ENCODE results near the gene NUDT8.
"Not testable (repeated sequence)": the region's sequence is repeated elsewhere in the genome, so short reads cannot be mapped to it uniquely, and the experiment has no call there.

NUDT8 gene

DNA sequence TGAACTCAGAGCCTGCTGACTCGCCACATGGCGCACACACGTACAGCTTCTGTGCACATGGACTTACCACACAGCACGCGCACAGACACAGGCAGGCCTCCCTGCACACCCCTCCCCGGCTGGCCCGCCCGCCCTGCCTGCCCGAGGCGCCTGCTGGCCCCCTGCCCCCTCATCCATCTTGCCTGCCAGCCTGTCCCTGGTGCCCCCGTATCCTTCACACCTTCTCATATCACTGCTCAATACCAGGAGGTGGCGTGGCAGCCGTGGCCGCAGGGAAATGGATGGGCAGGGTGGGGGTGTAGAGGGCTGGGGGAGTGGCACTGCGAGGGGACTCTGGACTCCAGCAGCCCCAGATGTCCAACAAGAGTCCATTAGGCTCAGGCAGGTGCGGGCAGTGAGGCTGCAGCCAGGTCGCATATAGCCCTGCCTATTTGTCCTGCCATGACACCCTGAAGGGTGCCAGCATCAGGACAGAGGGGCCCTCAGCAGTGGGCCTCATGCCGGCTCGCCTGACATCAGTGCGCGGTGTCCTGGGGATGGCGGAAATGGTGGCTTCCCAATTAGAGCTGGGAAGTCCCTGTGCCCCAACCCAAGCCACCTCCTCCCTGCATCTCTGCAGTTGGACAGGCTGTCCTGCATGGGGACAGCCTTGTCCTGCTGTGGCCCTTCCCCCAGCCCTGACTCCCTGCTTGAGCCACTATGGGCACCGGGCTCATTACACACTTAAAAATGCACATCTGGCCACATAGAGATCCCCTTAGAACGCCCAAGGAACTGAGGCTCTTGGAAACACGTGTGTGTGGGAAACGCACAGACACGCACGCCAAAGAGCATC, 11.8 kb upstream of the NUDT8 start:
- peak; percentile 60 for DNase-seq (ENCODE audit: low spot score)

DNA sequence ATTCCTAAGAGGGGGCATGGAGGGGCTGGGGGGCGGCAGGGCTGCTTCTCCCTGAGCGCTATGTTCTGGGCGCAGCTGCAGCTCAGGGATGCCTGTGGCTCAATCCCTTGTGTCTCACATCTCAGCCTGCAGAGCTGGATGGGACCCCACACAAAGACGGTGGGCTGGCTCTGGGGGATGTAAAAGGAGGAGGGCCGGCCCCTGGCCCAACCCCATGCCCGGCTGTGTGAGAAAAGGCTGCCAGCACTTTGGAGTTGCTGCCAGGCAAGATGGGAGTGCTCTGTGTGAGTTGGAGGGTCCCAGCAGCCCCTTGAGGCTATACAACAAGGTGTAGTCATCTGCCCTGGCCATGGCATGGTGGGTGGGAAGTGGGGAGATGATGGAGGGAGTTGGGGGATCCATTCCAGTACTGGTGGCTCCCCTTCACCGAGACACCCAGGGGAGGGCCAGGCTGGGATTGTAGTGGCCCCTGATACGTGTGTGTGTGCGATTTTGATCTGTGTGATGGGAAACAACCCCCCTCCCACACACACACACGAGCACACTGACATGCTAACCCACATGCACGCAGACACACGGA, 11.1 kb upstream of the NUDT8 start:
- peak; percentile 53 for DNase-seq (ENCODE audit: low spot score)

DNA sequence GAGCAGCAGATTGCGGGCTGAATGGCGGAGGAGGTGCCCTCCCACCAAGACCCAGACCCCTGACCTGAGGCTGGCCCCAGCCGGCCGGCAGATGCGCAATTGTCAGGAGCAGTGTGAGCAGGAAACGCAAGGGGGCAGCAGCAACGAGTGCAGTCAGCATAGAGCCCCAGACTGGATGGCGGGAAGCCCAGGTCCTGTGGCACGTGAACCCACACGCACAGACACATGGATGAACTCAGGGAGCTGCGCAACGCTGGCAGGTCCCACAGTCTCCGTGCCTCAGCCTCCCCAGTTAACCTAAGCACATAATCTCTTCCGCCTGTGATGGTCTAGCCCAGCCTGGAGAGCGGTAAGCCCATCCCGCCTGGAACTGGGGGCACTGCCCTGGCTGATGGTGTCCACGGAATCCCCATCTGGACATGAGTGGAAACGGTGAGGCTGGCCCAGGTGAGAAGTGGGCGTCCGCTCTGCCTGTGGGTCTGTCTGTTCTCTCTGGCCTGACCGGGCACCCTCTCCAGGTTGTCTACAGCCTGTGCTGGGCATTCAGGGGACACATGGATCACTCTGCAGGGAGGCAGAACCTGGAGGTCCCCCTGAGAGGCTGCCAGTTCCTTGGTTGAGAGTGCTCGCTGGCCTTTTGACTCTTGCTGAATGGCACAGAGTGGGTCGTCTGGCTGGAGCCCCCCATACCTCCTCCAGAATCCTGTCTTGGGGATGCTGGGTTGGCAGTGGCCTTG, 10.5 kb upstream of the NUDT8 start:
- DNase-seq (ENCODE audit: low spot score): peak; percentile 76

DNA sequence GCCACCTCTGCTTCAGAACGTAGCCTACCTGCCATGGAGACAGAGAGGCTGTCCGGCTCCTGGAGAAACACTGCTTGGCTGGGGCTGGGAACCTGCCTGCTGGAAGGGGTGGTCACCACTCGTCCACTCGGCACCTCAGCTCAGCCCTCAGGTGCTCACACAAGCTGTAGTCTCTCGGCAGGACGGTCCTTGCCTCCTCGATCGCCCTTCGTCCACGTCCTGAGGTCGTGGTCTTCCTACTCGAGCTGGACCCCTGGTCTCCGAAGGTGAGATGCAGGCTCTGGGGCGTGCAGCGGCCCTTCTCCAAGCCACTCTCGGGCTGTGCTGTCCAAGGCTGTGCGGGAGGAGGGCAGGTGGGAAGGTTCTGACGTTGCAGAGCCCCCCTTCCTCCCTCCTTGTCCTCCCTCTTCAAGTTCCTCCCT, 9.7 kb upstream of the NUDT8 start, which contains the start of gene TBX10:
Gene TBX10 (minus strand): TSS at position 326 of the 422 bp plus-strand sequence. CDS start 291 bp downstream, at position 35.
- DNase-seq (ENCODE audit: low spot score): peak; percentile 40

DNA sequence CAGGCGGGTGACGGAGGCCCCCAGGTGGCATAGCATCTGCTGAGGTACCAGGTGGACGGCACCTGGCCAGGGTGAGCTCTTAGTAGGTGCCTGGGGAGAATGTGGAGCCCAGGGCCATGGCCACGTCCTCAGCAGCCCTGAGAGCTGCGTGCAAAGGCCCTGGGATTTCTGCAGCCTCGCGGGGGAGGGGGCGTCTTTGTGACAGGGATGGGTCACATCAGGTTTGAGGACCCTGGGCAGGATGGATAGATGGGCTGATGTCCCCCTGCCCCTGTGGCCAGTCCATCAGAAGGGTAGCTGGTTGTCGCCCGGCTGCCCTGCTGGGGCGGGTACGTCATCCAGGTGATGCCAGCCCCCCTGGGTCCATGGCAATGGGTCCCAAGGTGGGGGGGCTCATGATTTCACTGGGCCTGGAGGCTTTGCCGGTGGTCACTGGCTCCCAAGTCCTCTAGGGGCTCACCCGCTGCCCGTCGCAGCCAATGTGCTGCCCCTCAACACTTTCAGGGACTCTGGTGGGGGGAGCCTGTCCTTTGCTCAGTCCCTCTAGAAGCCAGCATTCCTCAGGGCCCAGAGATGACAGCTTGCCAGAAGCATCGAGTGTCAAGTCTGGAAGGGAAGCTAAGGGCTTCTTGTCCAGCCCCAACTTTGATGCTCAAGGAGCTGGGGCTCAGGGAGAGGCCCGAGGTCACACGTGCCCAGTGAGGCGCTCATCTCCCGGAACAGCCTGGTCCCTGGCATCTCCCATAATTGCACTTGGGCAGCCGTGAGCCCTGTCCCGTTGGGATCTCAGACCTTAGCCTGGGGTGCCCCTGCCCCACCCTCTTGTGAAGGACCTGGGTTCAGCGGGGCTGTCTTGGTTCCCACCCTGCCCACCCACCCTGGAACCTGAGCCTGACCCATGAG, 9.0 kb upstream of the NUDT8 start:
- DNase-seq (ENCODE audit: low spot score): peak; percentile 51

DNA sequence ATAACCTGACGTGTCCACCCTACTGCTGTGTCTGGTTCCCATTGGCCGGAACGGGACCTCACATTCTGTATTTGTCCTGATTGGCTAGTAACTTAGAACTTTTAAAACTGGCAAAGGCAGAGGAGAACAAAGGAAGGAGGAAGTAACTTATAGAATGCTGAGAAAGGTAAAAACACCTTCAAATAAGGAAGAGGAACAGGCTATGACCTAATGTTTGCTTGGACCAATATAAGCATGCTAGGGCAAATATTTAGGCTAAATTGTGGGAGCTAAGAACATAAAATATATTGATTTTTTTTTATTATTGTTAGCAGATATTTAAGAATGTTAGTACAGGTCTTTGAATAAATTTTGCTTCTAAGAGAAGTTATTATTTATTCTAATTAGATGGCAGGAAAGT, 7.7 kb upstream of the NUDT8 start:
- not testable (repeated sequence) for DNase-seq (ENCODE audit: low spot score)

DNA sequence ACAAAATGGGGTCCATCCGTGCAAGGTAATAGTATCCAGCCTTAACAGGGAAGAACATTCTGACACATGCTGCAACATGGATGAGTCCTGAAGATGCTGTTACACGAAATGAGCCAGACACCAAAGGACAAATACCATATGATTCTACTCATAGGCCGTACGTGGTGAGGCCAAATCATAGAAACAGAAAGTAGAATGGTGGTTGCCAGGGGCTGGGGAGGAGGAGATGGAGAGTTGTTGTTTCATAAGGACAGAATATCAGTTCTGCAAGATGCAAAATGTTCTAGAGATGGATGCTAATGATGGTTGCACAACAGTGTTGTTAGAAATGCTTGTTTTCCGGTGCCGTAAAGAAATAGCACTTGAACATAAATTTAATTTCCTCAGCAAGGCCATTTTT, 7.2 kb upstream of the NUDT8 start:
- no peak for DNase-seq (ENCODE audit: low spot score)

DNA sequence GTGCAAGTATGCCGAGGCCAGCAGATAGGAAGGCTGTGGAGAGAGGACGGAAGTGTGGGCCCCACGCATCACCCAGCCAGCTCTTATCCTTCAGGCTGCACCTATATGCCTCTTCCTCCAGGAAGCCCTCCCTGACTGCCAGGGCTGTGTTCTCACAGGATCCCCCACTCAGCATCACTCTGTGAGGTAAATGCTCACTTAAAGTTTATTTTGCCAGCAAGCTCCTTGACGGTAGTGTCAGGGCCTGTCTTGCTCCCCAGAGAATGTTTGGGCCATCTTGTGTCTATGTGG, 5.4 kb upstream of the NUDT8 start:
- no peak for DNase-seq (ENCODE audit: low spot score)

DNA sequence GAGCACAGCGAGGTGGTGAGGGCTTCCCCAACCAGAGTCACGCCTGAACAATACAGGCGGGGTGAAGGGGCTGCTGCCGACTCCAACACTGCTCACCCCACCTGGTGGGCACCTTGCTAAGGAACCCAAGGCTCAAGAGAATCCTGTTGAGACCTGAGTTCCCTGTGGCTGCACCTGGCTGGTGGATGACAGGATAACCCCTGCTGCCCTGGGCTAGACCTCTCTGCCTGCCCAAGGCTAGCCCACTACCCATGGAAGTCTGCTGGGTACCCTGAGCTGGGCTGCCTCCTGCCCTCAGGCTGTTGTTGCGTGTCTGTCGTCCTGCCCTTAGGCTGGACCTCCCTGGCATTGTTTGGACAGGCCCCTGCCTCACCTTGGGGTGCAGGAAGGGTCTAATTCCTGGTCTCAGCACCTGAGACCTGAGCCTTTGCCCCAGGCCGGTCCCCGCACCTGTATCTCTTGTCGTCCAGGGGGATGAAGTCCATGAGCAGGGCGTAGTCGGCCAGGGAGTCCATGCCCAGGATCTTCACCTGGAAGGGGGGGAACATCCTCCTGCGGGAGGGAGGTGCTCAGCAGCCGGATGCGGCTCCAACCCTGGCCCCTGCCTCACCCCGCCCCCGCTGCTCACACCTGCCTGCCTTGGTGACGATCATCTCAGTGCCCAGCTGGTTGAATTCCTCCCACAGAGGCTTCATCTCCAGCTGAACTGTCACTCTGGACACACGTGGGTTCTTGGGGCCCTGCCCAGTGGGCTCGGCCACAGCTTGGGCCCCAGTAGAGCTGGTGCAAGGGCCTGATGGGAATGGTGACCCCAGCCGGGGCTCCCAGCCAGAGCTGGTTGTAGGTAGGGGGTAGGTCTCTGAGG, 4.9 kb upstream of the NUDT8 start:
- peak; percentile 55 for DNase-seq (ENCODE audit: low spot score)

DNA sequence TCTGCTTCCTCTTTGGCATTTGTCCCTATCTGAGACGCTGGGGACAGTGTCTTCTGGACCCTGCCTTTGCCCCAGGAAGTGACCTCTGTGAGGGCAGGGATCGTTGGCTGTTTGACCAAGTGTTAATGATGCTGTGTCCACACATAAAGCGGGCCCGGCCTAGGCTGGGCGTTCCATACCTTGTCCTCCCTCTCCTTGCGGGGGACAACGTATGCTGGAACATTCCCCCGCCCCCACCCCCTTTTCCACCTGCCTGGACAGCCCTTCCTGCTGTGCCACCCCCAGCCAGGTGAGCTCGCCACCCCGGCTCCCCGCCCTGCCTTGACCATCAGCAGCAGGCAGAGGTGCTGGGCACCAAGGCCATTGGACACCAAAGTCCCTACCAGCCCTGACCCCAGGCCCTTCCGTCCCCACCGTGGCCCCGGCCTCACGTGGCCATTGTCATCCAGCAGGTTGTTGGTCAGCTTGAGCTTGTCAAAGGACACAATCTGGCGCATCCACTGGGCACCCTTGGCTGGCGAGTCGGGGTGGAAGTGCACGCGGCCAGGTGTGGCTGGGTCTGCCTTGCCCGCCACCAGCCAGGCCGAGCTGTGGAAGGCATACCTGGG, 4.1 kb upstream of the NUDT8 start:
- DNase-seq (ENCODE audit: low spot score): peak; percentile 63

DNA sequence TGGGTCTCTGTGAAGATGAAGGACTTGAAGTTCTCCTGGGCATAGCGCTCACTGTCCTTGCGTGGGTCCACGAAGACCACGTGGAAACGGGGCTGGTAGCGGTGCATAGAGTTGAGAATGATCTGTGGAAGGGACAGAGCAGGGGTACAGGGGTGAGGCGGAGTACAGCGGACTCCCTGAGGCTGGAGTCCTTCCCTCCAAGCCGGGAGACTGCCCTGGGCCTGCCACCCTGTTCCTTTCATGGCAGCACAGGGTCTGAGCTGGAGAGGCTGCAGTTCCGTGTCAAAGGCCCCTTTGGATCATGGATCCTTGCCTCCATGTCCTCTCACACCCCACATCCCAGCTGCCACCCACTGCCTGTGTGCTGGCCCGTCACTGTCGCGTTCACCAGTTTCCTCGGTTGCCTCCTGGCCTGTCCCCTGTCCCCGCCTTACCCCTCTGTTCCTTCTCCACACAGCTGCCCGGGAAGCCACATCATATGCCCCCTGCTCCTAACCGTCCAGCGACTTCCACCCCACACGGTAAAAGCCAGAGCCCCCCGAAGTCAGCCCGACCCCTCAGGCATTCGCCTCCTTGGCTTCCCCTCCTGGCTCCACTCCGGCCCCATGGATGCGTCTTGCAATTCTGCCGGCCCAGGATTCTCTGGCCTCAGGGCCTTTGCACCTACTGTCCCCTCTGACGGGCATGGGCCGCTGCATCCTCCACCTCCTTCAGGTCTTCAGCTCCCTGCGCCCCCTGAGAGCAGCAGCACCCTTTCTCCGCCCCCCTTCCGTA, 3.4 kb upstream of the NUDT8 start:
- DNase-seq (ENCODE audit: low spot score): peak; percentile 45

DNA sequence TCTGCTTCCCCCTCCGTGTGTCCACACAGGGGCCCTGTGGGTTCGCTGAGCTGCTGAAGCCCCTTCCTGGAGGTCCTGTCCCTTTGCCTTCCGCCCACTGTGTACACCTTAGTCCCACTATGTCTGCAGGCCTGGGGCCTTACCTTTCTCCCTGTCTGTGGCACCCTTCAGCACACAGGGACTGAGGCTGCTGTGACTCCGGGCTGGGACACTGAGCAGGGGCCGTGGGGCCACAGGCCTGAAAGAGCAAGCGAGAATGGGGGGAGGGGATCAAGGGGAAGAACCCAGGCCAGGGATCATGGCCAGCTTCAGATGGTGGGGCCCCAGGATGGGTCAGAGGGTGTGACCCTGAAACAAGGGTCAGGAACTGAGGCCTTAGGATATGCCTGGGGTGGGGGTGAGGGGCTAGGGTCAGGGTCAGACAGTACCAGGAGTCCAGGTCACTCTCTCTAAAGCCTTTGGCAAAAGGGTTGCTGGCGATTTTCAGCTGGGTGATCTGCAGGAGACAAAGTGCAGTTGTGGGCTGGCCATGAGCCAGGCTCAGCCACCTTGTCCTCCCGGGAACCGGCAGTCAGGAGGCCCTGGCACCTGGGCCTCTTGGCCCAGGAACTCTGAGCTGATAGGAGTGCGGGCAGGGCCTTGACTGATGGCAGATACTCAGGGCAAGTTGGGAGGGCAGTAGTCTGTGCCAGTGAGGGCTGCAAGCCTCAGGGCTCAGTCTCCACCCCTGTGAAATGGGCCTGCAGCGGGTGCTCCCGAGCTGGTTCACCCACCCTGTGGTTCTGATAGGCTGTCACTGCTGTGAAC, 2.6 kb upstream of the NUDT8 start:
- DNase-seq (ENCODE audit: low spot score): no peak

DNA sequence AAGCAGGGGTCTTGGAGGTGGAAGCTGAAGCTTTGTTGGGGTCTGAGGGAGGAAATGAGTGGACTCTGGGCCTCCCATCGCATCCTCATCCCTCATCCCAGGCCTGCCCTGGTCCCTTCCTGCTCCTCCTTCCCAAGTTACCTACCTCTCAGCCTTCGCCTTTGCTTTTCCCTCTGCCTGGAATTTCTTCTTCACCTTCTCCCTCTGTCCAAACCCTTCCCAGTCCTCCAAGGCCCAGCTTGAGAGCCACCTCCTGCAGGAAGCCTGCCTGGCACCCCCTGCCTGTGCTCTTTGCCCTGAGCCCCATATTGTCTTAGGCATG, 2.1 kb upstream of the NUDT8 start:
- peak; percentile 46 for DNase-seq (ENCODE audit: low spot score)

DNA sequence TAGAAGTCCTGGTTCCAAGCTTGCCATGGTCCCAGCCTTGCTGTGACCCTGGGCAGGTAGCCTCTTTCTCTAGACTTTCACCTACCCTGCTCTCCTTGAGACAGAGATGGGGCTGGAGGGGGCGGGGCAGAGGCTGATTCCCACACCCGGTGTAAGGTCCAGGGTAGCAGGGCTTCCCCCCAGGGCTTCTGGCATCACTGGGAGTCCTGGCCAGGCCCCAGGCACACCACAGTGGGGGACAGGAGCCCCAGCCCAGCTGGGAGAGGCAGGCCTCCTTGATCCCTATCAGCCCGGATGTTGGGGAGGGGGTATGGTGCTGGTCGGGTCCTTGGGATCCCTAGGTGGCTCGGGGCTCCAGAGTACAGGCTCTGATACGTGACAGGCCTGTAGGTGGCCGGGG, 1.7 kb upstream of the NUDT8 start:
- peak; percentile 60 for DNase-seq (ENCODE audit: low spot score)

DNA sequence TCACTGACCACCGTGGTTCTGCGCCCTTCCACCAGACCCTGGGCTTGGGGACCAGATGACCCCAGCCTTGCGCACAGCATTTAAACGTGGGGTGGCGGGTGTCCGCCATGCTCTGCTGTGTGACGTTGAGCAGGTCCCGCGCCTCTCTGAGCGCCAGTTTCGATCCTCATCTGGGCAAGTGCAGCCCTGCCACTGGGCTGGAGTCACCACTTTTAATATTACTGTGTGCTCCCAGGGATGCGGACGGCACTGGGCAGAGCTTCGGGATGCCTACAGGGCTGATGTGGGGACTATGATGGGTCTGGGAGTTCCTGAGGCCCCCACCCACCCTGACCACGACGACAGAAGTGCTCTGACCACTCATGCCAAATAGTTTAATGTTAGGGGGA, 1.2 kb upstream of the NUDT8 start:
- no peak for DNase-seq (ENCODE audit: low spot score)

DNA sequence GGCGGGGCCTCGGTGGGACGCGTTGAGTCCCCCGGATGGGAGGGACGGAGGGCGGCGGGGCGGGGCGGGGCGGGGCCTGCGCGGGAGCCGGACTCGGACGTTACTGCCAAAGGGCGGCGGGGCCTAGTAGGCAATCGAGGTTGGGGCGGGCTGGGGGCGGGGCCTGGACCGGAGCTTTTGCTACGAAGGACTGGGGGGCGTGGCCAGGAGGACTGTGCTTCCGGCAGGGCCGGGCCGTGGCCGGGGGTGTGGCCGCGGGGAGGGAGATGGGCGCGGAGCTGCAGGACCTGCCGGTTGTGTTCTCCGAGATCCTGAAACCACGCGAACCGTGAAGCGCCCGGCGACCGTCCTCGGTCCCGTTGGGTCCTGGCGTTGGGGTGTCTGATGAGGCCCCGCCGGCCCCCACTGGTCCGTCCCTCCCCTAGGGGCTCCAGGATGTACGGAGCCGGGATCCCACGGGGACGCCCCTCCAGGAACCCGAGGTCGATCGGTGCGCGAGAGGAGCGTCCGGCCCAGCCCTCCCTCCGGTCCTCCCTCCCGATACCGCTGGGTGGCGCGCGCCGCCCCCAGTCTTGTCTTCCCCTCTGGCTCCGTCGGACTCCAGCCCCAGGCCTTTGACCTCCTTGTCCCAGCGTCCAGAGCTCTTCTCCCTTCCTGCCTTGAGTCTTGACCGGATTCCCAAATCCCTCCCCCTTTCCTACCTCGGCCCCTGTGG, 648 bp upstream of the NUDT8 start:
- DNase-seq (ENCODE audit: low spot score): no peak

DNA sequence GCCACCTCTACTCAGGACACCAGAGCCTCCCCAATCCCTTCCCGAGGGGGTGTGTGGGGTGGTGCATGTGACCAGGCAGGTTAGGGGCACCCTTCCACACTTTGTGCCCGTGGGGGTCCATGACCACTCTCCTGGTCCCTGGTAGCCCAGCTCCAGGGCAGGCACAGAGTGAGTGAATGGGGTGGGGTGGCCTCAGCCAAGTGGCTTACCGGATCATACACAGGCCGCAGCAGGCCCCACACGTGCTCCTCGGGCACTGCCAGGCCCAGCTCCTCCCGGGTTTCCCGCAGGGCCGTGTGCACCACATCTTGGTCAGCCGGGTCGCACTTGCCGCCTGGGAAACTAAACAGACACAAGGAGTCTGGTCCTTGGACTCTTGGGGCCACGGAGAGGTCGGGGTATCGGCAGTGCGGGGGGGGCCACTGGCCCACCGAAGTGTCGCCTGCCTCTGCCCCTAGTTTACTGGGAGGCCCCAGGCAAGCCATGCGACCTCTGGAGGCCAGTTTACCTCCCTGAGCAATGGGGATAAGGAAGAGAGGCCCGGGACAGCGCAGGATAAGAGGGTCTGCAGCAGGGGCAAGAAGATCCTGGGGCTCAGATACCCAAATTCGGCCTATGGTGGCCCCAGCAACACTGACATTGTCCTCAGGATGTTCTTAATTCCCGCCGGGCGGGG, 889 bp downstream of the NUDT8 start:
- DNase-seq (ENCODE audit: low spot score): peak; percentile 57
